NOMO-1 treated with DMSO at 0.1 percent for 48 hours (cell line): ENCODE measurements around the gene THAP3.
"Not testable (repeated sequence)": the region's sequence is repeated elsewhere in the genome, so short reads cannot be mapped to it uniquely, and the experiment has no call there.

ENCODE experiments used
- DNase-seq: peaks from one replicate; lab custom pipeline; 2025; ENCODE audit not compliant: unreplicated experiment; lab: John Stamatoyannopoulos, UW

Gene THAP3

DNA sequence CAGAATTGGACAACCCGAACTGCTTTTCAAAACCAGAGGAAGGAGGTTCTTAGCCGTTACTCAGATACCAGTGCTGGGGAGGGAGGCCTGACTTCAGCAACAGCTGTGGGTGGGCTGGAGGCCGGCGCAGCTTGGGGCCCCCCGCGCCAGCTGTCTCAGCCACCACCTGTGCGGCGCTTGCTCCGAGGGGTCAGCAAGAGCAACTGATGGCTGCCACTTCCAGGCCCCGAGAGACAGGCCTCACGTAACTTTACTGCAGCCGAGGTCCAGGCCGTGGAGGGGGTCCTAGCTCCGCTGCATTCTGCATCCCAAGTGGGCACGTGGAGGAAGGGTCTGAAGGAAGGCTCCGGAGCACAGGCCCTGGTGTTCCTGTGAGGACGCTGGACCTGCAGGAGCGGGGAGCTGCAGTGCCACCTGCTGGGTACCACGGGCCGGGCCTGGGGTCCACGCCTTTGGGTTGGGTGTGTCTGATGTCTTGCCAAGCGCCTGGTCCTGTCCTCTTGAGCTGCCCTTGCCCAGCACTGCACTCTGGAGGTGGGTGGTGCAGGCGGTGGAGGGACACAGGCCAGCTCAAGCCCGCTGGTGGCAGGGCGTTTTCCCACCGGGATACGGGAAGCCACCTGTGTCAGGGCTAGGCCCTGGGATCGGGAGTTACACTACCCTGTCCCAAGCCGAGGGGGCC is 9.8 kb downstream of the THAP3 start:
- DNase-seq, result peak; percentile 8

DNA sequence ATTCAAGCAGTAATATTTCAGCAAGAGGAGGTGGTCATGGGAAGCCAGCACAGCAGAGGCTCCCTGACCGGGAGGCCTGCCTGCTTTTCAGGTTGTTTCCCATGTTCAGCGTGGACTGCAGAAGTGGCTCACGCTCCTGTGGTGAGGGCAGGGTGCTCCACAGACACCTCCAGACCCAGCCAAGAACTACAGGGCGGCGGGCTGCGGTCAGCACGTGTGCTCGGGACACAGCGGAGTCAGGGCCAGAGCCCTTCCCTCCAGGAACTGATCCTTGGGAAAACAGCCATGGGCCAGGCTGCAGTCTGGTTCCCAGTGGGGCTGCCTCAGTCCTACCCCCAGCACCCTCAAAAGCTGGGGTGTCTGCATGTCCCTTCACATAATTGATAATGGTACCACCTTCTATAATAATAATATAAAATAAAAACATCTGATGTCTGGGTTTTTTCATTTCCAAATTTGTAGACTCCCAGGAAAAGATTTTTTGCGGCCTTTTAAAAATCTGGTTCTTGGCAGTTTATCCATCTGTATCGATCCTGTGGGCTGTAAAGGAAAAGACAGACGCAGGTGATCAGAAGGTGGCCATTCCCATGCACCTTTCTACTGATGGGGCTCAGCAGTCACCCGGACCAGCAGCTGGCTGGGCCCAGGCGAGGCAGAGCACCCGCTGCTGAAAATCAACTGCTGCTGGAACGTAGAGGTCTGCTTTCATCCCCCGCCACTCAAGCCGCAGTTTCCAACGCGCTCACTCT is 10.7 kb downstream of the THAP3 start:
- no peak for DNase-seq

DNA sequence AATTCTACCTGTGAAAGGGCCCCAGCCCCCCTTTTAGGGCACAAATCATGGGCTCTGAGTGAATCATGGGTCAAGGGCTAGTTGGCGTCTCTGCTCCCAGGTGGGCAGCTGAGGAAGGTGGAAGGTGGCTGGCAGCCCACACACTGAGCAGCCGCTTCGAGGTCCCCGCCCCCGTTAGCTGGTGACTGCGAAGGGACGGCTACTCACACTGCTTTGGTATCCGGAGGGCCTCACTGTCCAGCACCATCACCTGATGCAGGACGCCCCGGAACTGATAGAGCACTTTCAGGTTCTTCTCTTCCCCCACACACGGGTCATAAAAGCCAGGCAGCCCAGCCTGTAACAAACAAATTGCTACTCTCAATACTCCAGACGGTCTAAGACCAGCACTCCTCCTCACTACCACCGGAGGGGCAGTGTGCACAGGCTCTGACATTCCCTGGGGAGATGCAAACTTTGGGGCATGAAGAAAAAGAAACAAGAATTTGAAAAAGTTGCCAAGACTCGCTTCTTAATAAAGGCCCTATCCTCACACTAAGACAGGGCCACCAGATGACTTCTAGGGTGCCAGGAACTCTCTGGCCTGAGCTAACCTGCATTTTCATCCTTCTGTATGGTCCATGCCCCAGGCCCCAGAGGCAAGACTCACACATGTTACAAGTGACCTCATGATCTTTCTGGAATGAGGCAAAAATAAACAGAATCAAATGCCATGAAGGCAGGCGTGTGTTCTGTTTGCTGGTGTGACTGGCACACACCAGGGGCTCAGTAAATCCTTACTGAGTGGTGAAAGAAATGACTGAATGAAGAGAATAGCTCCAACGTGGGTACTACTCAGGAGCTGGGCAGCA is 11.5 kb downstream of the THAP3 start:
- no peak for DNase-seq

DNA sequence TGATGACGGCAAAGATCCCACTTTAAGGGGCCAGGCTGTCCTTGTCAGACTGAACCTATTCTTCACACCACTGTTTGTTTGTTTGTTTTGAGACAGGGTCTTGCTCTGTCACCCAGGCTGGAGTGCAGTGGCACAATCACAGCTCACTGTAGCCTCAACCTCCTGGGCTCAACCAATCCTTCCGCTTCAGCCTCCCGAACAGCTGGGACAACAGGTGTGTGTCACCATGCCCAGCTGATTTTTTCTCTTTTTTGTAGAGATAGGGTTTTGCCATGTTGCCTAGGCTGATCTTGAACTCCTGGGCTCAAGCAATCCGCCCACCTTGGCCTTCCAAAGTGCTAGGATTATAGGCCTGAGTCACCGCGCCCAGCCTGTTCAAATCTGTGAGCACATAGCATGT is 12.1 kb downstream of the THAP3 start:
- DNase-seq, result not testable (repeated sequence)

DNA sequence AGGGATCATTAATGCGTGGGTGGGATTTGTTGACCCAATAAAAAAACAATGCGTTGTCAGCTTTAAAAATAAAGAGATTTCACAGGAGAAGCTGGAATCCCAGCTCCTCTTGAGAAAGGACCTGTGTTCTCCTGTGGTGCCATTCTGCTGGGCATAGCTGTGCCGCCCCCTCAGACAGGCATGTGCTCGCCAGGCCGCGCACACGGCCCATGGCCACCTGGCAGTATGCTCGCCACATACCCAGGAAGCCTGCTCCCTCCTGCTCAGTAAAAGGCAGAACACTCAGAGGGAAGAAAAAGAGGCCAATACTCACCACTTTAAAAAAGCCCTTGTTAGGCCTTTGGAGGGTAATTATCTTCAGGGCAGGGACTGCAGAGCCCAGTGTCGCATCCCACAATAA is 13.1 kb downstream of the THAP3 start:
- no peak for DNase-seq

DNA sequence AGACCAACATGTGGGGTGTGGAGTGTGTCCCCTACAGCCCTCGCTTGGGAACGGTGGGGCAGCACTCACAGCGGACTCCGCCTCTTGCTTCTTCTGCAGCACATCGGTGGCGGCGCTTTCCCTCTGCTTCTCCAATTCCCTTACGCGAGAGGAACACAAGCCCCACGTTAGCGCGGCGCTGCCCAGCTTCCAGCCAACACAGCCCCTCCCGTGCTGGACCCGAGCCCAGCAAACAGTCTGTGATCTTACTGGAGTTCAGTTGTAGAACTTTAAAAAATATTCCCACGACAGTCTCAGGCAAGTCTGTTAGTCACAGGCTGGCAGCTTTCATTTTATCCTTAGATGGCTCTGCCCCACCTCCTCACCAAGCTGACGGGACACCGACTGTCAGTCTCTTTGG is 13.6 kb downstream of the THAP3 start:
- DNase-seq, result no peak

DNA sequence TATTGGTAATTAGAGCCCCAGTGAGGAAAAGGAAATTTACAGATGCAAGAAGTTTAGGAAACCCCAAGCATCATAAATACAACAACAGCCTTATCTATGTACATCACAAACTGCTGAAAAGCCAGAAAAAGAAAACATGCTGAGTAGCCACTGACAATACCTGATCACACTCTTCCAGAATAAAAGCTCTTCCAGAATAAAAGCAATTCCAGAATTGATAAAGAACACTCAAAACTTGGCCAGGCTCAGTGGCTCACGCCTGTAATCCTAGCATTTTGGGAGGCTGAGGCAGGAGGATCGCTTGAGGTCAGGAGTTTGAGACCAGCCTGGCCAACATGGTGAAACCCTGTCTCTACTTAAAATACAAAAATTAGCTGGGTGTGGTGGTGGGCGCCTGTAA is 16.2 kb downstream of the THAP3 start:
- DNase-seq, result not testable (repeated sequence)

DNA sequence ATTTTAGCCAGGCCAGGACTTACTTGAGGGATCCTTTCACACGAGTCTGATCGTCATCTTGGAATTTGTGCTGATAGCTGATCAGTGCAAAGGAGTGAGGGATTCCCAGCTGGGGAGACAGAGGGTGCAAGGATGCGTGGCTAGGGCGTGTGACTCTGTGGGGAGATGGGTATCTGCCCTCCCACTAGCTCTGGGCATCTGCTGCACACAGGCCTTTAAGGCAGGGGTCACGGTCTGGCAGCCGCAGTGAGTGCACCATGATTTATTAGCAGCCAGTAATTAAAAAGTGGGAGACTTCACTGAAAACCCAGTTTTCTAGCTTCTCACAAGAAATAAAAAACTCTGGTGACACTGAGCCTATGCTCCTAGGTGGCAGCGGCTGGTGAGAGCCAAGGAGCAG is 20.4 kb downstream of the THAP3 start:
- DNase-seq, result no peak

DNA sequence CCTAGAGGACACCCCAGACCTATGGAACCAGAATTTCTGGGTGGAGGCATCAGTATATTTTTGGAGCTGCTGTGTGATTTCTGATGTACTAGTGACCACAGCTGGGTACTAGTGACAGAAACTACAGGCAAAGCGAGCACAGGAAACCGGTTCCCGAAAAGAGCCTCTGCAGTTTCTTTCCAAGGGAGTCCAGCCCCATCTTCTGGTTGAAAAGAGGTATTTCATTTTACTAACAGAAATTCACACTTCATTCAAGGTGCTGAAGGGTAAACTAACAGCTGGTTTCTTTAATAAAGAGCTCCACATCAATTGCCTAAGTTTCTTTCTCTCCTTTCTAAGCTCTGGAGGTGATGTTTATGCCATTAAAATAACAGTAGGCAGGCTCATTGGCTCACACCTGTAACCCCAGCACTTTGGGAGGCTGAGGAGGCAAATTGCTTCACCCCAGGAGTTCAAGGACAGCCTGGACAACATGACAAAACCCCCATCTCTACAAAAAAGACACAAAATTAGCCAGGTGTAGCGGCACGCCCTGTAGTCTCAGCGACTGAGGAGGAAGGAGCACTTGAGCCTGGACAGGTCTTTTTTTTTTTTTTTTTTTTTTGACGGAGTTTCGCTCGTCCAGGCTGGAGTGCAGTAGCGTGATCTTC is 22.0 kb downstream of the THAP3 start:
- DNase-seq, result peak; percentile 34

DNA sequence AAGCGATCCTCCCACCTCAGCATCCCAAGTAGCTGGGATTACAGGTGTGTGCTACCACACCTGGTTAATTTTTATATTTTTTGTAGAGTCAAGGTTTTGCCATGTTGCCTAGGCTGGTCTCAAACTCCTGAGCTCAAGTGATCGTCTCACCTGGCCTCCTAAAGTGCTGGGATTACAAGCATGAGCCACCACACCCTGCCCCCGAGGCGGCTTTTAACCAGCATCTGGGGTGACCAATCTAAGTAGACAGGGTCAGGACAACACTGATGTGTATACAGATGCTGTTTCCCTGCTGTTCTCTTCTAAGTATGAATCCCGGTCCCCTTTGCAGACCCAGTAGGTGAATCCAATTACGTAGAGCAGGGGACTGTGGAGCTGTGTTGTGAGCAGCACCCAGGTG is 23.9 kb downstream of the THAP3 start:
- DNase-seq, result no peak

DNA sequence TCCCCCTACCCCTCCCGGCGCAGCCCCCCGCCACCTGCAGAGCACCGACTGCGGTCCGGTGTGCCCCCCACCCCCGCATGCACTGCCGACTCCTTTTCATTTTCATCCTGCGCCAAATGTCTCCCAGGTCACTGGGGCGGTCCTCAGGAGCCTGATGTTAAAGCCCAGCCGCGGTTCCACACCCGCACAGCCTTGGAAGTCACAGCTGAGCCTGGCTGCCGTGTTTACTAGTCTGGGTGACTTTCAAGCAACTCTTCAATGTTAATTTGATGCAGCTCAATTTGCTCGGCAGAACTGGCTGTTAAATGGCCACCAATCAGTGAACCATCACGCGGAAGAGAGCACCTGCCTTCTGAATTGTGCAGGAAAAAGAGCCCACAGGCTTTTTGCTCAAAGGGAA is 27.2 kb downstream of the THAP3 start:
- DNase-seq, result no peak

DNA sequence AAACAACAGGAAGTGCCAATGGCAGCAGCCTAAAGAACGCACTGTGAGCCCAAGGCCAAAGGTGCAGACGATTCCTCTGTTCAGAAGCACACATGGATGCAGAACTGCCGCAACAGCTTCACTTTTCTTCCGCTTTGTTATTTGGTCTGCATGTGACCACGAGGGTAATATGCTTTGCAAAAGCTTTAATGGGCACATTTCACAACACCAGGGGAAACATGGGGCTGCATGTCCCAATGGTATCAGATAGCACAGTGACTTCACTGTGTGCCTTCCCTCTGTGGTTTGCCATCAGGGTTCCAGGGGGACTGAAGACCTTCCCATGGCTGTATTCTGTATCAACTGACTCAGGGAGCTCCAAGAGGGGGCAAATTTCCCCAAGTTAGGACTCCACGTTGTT is 28.3 kb downstream of the THAP3 start:
- peak; percentile 30 for DNase-seq

DNA sequence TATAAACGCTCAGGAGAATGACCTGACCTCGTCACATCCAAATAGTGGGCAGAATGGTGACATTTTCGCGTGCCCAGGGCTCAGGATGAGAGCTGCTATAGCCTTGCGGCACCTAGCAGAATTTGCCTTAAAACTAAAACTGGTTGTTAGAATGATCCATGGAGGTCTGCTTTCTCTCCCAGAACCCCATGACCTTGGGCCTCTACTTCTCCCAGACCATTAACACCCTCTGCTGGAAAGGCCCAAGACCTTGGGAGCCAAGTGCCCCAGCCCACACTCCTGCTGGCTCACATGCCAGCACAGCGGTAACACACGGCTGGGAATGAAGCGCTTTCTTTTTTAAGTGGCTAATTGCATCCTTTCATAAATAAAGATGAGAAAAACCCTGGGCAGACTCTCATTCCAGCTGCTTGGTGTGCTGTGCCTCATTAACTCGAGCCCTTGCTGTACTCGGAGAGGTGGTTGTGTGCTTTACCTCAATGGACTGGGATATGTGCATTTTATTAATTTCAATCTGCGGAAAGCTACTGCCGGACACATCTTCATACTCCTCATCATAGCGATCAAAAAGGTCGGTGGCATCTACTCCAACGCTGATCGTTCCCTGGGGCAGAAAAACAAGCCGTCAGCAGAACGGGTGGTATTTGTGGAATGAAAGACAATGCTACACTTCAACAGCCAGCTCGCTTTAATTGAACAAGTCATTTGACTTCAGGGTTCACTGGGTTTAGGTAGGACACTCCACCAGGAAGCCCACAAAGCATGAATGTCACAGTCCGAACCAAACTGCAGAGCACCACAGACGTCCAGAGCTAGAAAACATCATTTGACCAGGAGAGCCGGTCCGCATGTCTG is 29.0 kb downstream of the THAP3 start:
- no peak for DNase-seq

DNA sequence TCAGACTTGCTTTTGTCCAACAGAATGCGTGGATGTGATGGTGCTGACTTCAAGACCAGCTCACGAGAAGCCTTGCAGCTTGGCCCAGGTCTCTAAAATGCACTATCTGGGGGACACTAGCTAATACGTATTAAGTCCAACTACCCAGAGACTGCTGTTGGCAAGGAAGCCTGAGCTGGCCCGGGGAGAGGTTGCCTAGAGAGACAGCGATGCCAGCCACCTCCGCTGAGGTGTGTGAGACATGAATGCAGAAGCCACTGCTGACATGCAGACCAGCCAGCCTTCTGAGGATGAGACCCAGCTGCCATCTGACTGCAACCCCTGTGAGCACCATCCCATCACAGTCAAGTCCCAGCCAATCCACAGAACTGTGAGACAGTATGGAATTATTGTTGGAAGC is 32.5 kb downstream of the THAP3 start:
- no peak for DNase-seq

DNA sequence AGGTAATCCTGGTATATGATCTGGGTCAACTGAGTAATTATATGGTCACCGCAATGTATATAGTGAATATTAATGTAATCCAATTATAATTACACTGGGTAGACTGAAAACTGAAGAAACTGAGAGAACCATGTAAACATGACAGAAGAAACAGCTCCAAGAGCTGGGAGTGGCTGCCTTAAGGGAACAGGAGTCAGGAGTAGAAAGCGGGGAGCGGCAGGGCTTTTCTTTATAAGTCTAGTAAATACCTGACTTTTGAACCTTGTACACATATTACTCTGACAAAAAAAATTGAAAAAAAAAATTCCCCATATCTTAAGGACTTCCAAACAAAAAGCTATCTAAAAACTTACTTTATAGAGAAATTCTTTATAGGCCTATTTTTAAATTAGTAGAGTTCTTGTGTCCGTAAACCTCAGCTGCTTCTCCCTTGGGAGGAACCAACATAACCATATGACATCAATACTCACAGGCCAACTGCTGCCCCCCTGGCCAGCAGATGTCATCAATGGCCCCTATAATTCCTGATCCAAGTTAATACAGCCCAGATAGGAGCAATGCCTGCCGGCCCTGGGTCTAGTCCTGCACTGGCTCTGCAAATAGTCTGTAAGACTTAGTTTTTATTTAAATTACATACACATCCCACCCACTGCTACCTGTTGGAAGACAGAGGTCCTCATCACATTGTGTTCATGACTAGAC is 33.8 kb downstream of the THAP3 start:
- DNase-seq, result no peak

DNA sequence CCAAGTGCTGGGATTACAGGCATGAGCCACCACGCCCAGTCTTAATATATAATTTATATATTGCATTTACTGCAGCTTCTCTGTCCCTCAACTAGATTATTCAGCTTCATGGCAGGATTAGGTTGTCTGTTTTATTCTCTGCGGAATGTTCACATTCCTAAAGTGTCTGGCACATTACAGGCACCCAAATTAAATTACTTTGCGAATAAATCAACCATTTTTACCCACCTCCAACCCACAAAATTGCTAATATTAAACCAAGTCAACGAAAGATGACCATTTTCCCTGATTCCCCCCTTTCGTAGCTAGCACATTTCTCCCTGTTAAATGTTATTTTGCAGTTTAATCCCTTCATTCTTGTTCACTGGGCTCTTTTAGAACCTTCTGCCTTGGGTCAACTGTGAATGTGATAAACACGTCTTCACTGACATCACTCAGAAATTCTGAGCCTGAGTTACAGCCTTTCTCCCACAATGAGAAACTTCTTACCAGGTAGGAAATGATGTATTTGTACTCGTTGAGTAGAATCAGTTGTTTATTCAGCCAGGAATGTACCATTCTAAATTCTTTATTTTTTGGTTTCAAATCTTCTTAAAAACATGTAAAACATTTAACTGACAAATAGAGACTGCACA is 35.9 kb downstream of the THAP3 start:
- no peak for DNase-seq

DNA sequence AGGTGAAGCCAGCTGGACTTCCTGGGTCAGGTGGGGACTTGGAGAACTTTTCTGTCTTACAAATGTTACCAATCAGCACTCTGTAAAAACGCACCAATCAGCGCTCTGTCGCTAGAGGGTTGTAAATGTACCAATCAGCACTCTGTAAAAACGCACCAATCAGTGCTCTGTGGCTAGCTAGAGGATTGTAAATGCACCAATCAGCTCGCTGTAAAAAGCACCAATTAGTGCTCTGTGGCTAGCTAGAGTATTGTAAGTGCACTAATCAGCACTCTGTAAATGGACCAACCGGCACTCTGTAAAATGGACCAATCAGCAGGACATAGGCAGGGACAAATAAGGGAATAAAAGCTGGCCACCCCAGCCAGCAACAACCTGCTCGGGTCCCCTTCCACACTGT is 37.8 kb downstream of the THAP3 start:
- DNase-seq, result not testable (repeated sequence)

DNA sequence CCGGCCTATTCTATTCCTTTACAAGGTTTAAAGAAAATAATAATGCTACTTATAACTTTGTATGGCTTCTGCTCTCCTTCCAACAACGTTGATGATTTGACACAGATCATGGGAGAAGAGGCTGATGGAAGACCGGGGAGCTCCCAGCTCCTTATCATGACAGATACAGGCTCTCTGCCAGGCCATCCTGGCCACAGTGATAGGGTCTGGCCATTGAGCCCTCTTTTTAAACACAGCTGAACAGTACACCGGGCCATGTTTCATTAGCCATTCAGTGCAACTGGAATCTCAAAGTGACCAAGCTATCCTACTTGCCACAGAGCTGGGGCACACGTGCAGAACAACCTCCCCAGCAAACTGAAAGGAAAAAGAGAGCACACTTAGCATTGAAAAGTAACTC is 42.0 kb downstream of the THAP3 start:
- DNase-seq, result no peak

DNA sequence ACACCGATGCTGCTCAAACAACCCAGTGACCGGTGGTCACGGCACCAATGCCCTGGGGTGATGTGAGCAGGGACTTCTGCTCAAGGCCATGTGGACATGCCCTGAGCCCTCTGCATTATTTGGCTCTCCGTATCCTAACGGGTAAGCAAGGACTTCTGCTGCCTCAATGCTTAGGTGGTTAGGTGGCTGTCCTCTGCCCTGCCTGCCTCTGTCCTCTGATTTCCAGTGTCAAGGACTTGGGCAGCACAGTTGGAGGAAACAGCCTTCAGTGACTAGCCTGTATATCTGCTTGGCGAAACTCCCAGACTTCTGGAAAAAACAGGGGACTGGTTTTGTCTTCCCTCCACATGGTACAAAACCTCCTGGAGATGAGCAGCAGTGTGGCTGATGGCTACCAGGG is 42.5 kb downstream of the THAP3 start:
- DNase-seq, result no peak
